Cardiac fibroblast (primary cell): ENCODE data around the gene HSFX3.
A peak's percentile ranks its signal among the peaks of the same experiment; 100 is the strongest.

Experiments used
- DNase-seq, 2 donors: peaks; one replicate each; pipeline versions ENCODE4 v3.0.0 to v3.0.0-alpha.2; 2010; ENCODE audit warnings: low read depth in 2 of 2
- H3K4me3 ChIP-seq, 2 donors: replicated peaks in 1 of 2; 1 replicate in 1 of 2; 2 replicates in 1 of 2; pipeline ENCODE4 v1.5.1; 2011; ENCODE audit warnings: low read depth in 2 of 2, low read length in 2 of 2, mild to moderate bottlenecking in 2 of 2, moderate library complexity in 1 of 2
- TF ChIP-seq, protein P1 (sequence below): IDR thresholded peaks from one replicate; pipeline ENCODE4 v1.5.1; 2011; ENCODE audit warnings: low read depth, mild to moderate bottlenecking, low read length, inconsistent platforms

HSFX3 gene

DNA sequence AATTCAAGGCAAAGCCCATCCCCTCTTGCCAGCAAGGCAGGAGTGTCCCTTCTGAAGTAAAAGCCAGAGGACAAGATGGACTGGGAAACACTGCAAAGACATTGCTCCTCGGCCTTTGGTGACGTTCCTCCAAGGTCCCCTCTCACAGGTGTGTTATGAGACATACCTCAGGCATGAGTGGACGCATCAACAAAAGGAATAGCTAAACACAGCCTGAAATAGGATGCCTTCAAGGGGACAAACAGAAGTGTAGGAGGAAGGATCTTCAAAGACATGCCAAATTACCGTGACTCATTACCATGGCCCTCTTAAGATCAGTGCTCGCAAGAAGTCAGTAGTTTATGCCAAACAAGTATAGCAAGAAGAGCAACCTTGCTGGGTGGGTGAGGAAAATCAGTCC, 38.6 kb downstream of the HSFX3 start:
- peak in 1 of 2 donors; percentile 25 for DNase-seq
- TF ChIP-seq, protein P1, sequence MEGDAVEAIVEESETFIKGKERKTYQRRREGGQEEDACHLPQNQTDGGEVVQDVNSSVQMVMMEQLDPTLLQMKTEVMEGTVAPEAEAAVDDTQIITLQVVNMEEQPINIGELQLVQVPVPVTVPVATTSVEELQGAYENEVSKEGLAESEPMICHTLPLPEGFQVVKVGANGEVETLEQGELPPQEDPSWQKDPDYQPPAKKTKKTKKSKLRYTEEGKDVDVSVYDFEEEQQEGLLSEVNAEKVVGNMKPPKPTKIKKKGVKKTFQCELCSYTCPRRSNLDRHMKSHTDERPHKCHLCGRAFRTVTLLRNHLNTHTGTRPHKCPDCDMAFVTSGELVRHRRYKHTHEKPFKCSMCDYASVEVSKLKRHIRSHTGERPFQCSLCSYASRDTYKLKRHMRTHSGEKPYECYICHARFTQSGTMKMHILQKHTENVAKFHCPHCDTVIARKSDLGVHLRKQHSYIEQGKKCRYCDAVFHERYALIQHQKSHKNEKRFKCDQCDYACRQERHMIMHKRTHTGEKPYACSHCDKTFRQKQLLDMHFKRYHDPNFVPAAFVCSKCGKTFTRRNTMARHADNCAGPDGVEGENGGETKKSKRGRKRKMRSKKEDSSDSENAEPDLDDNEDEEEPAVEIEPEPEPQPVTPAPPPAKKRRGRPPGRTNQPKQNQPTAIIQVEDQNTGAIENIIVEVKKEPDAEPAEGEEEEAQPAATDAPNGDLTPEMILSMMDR, result no peak
- no peak overlapping the region for H3K4me3 ChIP-seq

DNA sequence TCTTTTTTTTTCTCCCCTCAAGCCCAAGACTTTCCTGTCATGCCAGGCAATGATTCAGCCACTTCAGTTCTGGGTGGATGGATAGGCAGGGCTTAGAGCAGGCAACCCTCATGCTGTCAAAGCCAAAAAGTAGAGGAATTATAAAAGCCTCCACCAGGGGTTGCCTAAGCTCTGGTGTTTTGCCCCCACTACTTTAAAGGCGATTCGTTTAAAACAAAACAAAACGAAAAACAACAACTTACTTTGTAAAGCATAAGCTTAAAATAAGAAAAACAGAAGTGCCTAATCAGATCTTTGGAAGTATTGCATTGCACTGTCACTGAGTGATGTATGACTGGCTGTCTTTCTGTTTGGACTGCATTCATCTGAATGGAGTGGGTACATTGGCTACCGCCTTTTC, 39.3 kb downstream of the HSFX3 start:
- TF ChIP-seq, protein P1, result peak; percentile 28
- DNase-seq, result peak; percentile 22 to 33
- no peak overlapping the region for H3K4me3 ChIP-seq

DNA sequence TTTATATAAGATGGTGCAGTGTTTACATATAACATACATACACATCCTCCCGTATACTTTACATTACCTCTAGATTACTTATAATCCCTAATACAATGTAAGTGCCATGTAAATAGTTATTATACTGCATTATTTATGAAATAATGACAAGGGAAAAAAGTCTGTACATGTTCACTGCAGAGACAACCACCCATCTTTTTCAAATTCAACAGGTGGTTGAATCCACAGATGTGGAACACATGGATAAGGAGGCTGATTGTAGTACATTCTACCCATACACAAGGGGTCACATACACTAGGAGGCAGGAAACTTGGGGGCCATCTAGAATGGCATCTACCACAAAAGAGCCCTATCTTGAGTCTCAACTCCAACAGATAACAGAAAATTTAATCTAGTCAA, 41.3 kb downstream of the HSFX3 start:
- TF ChIP-seq, protein P1, result no peak

DNA sequence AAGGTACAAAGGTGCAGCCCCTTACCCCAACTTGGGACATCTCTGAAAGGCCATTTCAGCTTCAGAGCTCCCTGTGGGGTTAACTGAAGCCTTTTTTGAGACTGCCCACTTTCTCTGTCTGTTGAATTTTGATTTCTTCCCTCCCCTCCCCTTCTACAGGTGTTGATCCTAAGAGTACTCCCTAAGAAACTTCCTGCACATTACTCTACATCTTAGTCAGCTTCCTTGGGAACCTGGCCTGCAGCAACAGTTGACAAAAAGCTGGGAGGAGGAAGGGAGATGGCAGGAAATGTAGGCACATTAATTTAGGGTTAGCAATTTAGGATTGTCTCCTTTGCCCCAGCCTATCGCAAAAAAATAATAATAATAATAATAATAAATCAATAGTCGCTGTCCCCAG, 43.4 kb downstream of the HSFX3 start:
- H3K4me3 ChIP-seq, result no peak overlapping the region
- TF ChIP-seq, protein P1, result no peak
- no peak for DNase-seq

More for the DNA sequence above, 41.3 kb downstream of the HSFX3 start:
- no peak for DNase-seq
- H3K4me3 ChIP-seq, result no peak overlapping the region

DNA sequence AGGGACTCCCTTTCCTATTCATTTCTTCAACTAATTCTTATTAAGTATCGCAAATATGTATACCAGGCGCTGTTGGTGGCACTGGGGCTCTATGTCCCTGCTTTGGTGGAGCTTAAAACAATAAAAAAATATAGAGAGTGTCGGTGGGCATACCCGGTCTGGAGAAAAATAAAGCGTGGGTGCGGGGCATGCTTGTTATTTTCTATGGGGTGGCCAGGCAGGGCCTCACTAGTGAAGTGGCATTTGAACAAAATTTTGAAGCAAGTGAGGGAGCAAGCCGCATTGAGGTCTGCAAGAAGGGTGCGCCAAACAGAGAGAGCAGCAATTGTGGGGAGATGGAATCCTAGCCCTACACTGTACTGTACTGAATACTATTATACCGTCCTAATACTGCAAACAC, 44.1 kb downstream of the HSFX3 start:
- TF ChIP-seq, protein P1, result no peak

DNA sequence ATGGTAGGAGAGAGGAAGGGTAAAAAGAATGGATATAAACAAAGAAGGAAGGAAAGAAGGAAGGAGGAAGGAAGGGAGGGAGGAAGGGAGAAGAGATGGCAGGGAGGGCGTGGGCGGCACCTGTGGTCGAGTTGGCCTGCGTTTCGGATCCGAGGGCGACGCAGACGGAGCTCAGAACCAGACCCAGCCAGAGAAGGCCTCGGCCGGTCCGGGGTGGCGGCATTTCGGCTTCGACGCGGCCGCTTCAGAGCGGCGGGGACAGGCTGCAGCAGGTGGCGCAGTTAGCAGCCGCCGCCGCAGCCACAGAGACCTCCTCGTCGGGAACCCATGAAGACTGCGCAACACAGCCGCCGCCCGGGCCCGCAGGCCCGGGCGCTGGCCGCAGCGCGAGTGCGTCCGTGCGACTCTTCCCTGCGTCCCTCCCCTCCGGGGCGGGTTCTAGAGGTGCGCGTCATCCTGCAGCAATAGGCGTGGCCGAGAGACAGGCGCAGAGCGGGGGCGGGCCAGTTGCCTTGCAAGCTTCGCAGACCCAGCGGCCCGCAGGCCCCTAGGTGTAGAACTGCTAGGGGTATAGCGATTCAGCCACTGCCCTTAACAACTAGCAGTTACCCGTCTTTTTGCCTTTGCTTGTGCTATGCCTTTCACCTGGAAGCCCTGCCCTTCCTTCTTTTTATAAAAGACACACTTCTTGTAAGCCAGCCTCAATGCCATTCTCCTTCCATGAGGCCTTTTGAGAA, 44.6 kb downstream of the HSFX3 start, which contains the start of gene IDS:
TSS of gene IDS (minus strand) at position 392 of the 737 bp plus-strand sequence. CDS start at position 223, 169 bp downstream.
- DNase-seq, result peak; percentile 81 to 87
- TF ChIP-seq, protein P1, result no peak
- peak within 1 kb of the TSS; percentile 63 to 67 for H3K4me3 ChIP-seq

More for the DNA sequence above, 44.1 kb downstream of the HSFX3 start:
- DNase-seq, result no peak
- no peak overlapping the region for H3K4me3 ChIP-seq
